HepG2 (cell line): Measurements from ENCODE around the gene NCBP2. TPM values are rescaled to one million over a fixed set of nuclear protein-coding genes. Genes with fewer than 3 reads are reported as not detected.

Source experiments
- AKAP8 ChIP-seq: sonication (generic); formaldehyde crosslinking; IDR thresholded peaks from 2 replicates; pipeline ENCODE4 v1.5.1; 2020; ENCODE audit warnings: mild to moderate bottlenecking, missing genetic modification reagents
- CENPT ChIP-seq: sonication (generic); formaldehyde crosslinking; IDR thresholded peaks from 2 replicates; pipeline ENCODE4 v1.8.0; 2022; ENCODE audit warnings: low read depth, mild to moderate bottlenecking, moderate library complexity, missing genetic modification reagents
- DR1 ChIP-seq: sonication (generic); formaldehyde crosslinking; IDR thresholded peaks from 2 replicates; pipeline ENCODE4 v1.8.0; 2021; ENCODE audit warnings: mild to moderate bottlenecking, missing genetic modification reagents, inconsistent platforms
- ETV5 ChIP-seq: IDR thresholded peaks from 2 replicates; pipeline ENCODE4 v1.6.1; 2018; ENCODE audit warnings: missing biosample characterization, missing genetic modification reagents, inconsistent platforms, borderline replicate concordance
- ISL2 ChIP-seq: sonication (generic); formaldehyde crosslinking; IDR thresholded peaks from 2 replicates; pipeline ENCODE4 v1.5.0; 2020; ENCODE audit warnings: missing genetic modification reagents
- MIER2 ChIP-seq: IDR thresholded peaks from 2 replicates; pipeline ENCODE4 v1.6.1; 2016; ENCODE audit warnings: missing biosample characterization, missing genetic modification reagents
- MXI1 ChIP-seq: IDR thresholded peaks from 3 replicates; pipeline ENCODE4 v1.6.1; 2012; ENCODE audit warnings: low read depth, low read length, inconsistent platforms, borderline replicate concordance
- POLR2G ChIP-seq: fragments of 200-400 bp; formaldehyde crosslinking; IDR thresholded peaks from 2 replicates; pipeline ENCODE4 v1.6.1; 2018; ENCODE audit warnings: mild to moderate bottlenecking, low read depth, low read length, moderate library complexity
- PTBP1 ChIP-seq: fragments of 200-400 bp; formaldehyde crosslinking; IDR thresholded peaks from 2 replicates; pipeline ENCODE4 v1.6.1; 2018; ENCODE audit warnings: low read length, low read depth; ENCODE audit not compliant: poor library complexity, severe bottlenecking
- SAFB2 ChIP-seq: sonication (generic); formaldehyde crosslinking; IDR thresholded peaks from 2 replicates; pipeline ENCODE4 v1.5.1; 2020; ENCODE audit warnings: missing genetic modification reagents, low read depth, mild to moderate bottlenecking, borderline replicate concordance
- SKI ChIP-seq: fragments of 450-650 bp; IDR thresholded peaks from one replicate; pipeline ENCODE4 v1.6.1; 2018; ENCODE audit warnings: mild to moderate bottlenecking; ENCODE audit not compliant: partially characterized antibody
- SP1 ChIP-seq, 2 experiments: fragments of 450-650 bp in 1 of 2; sonication (generic) in 1 of 2; formaldehyde crosslinking in 1 of 2; IDR thresholded peaks; 2 replicates each; pipeline versions ENCODE4 v1.4.0 to v1.6.1; 2016 to 2020; ENCODE audit warnings: missing genetic modification reagents in 1 of 2
- ZFX ChIP-seq: sonication (generic); formaldehyde crosslinking; IDR thresholded peaks from 2 replicates; pipeline ENCODE4 v1.4.0; 2020; ENCODE audit warnings: mild to moderate bottlenecking, low read depth, missing genetic modification reagents, moderate library complexity
- ZNF205 ChIP-seq: IDR thresholded peaks from 2 replicates; pipeline ENCODE4 v1.6.1; 2018; ENCODE audit warnings: missing biosample characterization, missing genetic modification reagents
- ZNF234 ChIP-seq: sonication (generic); formaldehyde crosslinking; conservative IDR thresholded peaks from 2 replicates; pipeline ENCODE4 v1.5.1; 2020; ENCODE audit warnings: mild to moderate bottlenecking, missing genetic modification reagents
- ZNF468 ChIP-seq: sonication (generic); formaldehyde crosslinking; IDR thresholded peaks from 2 replicates; pipeline ENCODE4 v1.8.0; 2022; ENCODE audit warnings: mild to moderate bottlenecking, moderate library complexity, missing genetic modification reagents
- ZNF577 ChIP-seq: sonication (generic); formaldehyde crosslinking; IDR thresholded peaks from 2 replicates; pipeline ENCODE4 v1.4.0; 2020; ENCODE audit warnings: mild to moderate bottlenecking, low read depth, missing genetic modification reagents, borderline replicate concordance
- ZNF598 ChIP-seq: sonication (generic); formaldehyde crosslinking; IDR thresholded peaks from 2 replicates; pipeline ENCODE4 v1.5.1; 2020; ENCODE audit warnings: mild to moderate bottlenecking, missing genetic modification reagents, borderline replicate concordance
- ZNF652 ChIP-seq: IDR thresholded peaks from 2 replicates; pipeline ENCODE4 v1.6.1; 2016; ENCODE audit warnings: low read depth, borderline replicate concordance
- ZNF790 ChIP-seq: sonication (generic); formaldehyde crosslinking; IDR thresholded peaks from 2 replicates; pipeline ENCODE4 v1.8.0; 2022; ENCODE audit warnings: missing genetic modification reagents, mild to moderate bottlenecking, borderline replicate concordance
- ZNF839 ChIP-seq: sonication (generic); formaldehyde crosslinking; IDR thresholded peaks from 2 replicates; pipeline ENCODE4 v1.4.0; 2020; ENCODE audit warnings: missing genetic modification reagents, mild to moderate bottlenecking, borderline replicate concordance
- polyA plus RNA-seq, 8 experiments: library from polyadenylated mRNA; depleted of rRNA in 3 of 8; stranded (reverse) in 7 of 8; unstranded in 1 of 8; fragments of >200 nt; fragmentation: Illumina TruSeq in 4 of 8; extraction: Trizol in 4 of 8; gene quantifications; 2 replicates each; pipeline versions ENCODE4 v1.2.1 to v1.2.3, GENCODE V29; 2011 to 2016; ENCODE audit warnings: low read depth in 4 of 8, missing spikeins in 1 of 8, mixed read lengths in 1 of 8; ENCODE audit not compliant: insufficient read depth in 1 of 8
- total RNA-seq, 5 experiments: library from RNA; depleted of rRNA; stranded (reverse); fragments of >200 nt; fragmentation: Illumina TruSeq; extraction: Trizol; gene quantifications; 2 replicates each; pipeline ENCODE4 v1.2.3, GENCODE V29; 2016; ENCODE audit warnings: low read depth in 1 of 5
- TF ChIP-seq, protein P1 (sequence below): IDR thresholded peaks from 2 replicates; pipeline ENCODE4 v1.6.1; 2016; ENCODE audit warnings: missing compliant biosample characterization, missing genetic modification reagents, borderline replicate concordance
- TF ChIP-seq, protein P2 (sequence below): sonication (generic); formaldehyde crosslinking; IDR thresholded peaks from 2 replicates; pipeline ENCODE4 v1.4.0; 2020; ENCODE audit warnings: missing genetic modification reagents
- TF ChIP-seq, protein P3 (sequence below): sonication (generic); formaldehyde crosslinking; IDR thresholded peaks from 2 replicates; pipeline ENCODE4 v1.8.0; 2022; ENCODE audit warnings: missing genetic modification reagents, mild to moderate bottlenecking, borderline replicate concordance

NCBP2 gene
- total and polyA plus RNA-seq, 2 of the 13 experiments (the other 11 are each of a cell fraction or from before 2014, with no cell fraction given), result 58.7 to 95.5 TPM

DNA sequence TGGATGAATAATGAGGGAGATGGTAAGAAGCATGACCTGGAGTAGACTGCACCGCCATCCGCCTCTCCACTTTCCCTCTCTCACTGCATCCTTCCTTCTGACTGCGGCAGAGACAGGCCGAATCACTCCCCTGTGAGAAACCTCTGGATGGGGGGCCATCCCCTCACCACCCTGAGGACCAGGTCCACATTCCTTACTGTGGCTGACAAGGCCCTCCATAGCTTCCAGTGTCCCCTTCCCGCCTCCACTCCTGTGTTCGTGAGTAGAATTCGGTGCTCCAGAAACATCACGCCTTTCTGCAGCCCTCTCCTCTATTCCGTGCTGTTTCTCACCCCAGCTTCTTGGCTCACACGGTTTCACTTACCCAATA is 23.5 kb upstream of the NCBP2 start (continued):
- TF ChIP-seq CENPT (CRISPR knock-in tag) (no peak), ZNF598 (no peak), ETV5 (CRISPR knock-in tag) (no peak), MXI1 (no peak), ZNF234 (no peak), MIER2 (no peak), ZNF839 (CRISPR knock-in tag) (no peak), ISL2 (no peak), ZNF205 (CRISPR knock-in tag) (no peak), ZNF577 (CRISPR knock-in tag) (no peak), DR1 (CRISPR knock-in tag) (no peak), POLR2G (peak; percentile 2; the same call in 1 of the 2 replicates), SP1 (IDR thresholded peaks at IDR 0.05) (no peak), SP1 (CRISPR knock-in tag; IDR thresholded peaks at IDR 0.05) (no peak), PTBP1 (no peak), AKAP8 (peak; percentile 71; the same call in 1 of the 2 replicates), ZFX (CRISPR knock-in tag) (peak; percentile 44; the same call in 1 of the 2 replicates), ZNF790 (0 out of 2 replicates have a peak, but pooled peaks have one; percentile 27), ZNF468 (no peak), ZNF652 (CRISPR knock-in tag) (no peak), SAFB2 (CRISPR knock-in tag) (no peak), SKI (no peak)
- TF ChIP-seq, protein P1, sequence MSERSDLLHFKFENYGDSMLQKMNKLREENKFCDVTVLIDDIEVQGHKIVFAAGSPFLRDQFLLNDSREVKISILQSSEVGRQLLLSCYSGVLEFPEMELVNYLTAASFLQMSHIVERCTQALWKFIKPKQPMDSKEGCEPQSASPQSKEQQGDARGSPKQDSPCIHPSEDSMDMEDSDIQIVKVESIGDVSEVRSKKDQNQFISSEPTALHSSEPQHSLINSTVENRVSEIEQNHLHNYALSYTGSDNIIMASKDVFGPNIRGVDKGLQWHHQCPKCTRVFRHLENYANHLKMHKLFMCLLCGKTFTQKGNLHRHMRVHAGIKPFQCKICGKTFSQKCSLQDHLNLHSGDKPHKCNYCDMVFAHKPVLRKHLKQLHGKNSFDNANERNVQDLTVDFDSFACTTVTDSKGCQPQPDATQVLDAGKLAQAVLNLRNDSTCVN (CRISPR knock-in tag), result no peak
- TF ChIP-seq, protein P2, sequence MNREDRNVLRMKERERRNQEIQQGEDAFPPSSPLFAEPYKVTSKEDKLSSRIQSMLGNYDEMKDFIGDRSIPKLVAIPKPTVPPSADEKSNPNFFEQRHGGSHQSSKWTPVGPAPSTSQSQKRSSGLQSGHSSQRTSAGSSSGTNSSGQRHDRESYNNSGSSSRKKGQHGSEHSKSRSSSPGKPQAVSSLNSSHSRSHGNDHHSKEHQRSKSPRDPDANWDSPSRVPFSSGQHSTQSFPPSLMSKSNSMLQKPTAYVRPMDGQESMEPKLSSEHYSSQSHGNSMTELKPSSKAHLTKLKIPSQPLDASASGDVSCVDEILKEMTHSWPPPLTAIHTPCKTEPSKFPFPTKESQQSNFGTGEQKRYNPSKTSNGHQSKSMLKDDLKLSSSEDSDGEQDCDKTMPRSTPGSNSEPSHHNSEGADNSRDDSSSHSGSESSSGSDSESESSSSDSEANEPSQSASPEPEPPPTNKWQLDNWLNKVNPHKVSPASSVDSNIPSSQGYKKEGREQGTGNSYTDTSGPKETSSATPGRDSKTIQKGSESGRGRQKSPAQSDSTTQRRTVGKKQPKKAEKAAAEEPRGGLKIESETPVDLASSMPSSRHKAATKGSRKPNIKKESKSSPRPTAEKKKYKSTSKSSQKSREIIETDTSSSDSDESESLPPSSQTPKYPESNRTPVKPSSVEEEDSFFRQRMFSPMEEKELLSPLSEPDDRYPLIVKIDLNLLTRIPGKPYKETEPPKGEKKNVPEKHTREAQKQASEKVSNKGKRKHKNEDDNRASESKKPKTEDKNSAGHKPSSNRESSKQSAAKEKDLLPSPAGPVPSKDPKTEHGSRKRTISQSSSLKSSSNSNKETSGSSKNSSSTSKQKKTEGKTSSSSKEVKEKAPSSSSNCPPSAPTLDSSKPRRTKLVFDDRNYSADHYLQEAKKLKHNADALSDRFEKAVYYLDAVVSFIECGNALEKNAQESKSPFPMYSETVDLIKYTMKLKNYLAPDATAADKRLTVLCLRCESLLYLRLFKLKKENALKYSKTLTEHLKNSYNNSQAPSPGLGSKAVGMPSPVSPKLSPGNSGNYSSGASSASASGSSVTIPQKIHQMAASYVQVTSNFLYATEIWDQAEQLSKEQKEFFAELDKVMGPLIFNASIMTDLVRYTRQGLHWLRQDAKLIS (CRISPR knock-in tag), result no peak
- TF ChIP-seq, protein P3, sequence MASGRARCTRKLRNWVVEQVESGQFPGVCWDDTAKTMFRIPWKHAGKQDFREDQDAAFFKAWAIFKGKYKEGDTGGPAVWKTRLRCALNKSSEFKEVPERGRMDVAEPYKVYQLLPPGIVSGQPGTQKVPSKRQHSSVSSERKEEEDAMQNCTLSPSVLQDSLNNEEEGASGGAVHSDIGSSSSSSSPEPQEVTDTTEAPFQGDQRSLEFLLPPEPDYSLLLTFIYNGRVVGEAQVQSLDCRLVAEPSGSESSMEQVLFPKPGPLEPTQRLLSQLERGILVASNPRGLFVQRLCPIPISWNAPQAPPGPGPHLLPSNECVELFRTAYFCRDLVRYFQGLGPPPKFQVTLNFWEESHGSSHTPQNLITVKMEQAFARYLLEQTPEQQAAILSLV (CRISPR knock-in tag), result no peak
